DND-41 (cell line): Measurements from ENCODE around the gene SGCD.

Experiments
- EZH2 ChIP-seq: IDR thresholded peaks from 3 replicates; pipeline ENCODE4 v1.6.1; 2012; ENCODE audit warnings: borderline replicate concordance, low read depth, mild to moderate bottlenecking, moderate library complexity, low read length, inconsistent platforms; ENCODE audit not compliant: severe bottlenecking
- TF ChIP-seq, protein P1 (sequence below): IDR thresholded peaks from 2 replicates; pipeline ENCODE4 v1.5.1; 2012; ENCODE audit warnings: borderline replicate concordance, low read length, moderate library complexity, mild to moderate bottlenecking; ENCODE audit not compliant: poor library complexity, severe bottlenecking; ENCODE audit errors: extremely low read depth

DNA sequence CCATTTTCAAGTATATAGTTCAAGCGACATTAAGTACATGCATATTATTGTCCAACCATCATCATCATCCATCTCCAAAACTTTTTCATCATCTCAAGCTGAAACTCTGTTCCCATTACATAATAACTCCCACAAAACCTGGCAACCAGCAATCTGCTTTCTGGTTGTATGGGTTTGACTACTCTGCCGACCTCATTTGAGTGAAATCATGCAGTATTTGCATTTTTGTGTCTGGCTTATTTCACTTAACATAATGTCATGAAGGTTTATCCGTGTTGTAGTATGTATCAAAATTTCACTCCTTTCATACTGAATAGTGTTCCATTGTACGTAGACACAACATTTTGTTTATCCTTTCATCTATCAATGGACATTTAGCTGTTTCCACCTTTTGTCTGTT, 74.8 kb downstream of the SGCD start:
- TF ChIP-seq, protein P1, sequence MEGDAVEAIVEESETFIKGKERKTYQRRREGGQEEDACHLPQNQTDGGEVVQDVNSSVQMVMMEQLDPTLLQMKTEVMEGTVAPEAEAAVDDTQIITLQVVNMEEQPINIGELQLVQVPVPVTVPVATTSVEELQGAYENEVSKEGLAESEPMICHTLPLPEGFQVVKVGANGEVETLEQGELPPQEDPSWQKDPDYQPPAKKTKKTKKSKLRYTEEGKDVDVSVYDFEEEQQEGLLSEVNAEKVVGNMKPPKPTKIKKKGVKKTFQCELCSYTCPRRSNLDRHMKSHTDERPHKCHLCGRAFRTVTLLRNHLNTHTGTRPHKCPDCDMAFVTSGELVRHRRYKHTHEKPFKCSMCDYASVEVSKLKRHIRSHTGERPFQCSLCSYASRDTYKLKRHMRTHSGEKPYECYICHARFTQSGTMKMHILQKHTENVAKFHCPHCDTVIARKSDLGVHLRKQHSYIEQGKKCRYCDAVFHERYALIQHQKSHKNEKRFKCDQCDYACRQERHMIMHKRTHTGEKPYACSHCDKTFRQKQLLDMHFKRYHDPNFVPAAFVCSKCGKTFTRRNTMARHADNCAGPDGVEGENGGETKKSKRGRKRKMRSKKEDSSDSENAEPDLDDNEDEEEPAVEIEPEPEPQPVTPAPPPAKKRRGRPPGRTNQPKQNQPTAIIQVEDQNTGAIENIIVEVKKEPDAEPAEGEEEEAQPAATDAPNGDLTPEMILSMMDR = no peak
- no peak for TF ChIP-seq EZH2
